ENCODE data around the gene HSP90AA1.

GRCh38 chr14:102043251-102044025 is 43.4 kb downstream of the HSP90AA1 start:
- peak in 1 of 3 donors; percentile 21 for TF ChIP-seq POLR2AphosphoS5 (IDR thresholded peaks at IDR 0.05)
- no peak for TF ChIP-seq CTCF (IDR thresholded peaks at IDR 0.05 in 8 of 11, conservative IDR thresholded peaks at IDR 0.05 in 3 of 11)

All from spleen (tissue), 7 donors.